ENCODE data around the gene OTUD1.

DNA sequence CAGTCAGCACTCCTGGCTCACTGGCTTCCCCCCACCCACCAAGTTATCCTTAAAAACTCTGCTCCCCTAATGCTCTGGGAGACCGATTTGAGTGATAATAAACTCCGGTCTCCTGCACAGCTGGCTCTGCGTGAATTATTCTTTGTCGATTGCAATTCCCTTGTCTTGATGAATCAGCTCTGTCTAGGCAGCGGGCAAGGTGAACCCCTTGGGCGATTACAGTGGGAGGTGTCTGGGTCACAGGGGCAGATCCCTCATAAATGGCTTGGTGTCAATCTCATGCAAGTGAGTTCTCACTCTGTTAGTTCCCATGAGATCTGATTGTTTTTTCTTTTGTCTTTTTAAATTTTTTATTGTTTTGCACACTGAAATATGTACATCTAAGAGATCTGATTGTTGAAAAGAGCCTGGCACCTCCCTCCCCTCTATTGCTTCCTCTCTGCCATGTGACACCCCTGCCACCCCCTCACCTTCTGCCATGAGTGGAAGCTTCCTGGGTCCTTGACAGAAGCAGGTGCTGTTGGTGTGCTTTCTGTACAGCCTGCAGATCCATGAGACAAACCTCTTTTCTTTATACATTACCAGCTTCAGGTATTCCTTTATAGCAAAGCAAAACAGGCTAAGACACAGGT is 20.5 kb downstream of the OTUD1 start:
- TF ChIP-seq CTCF (IDR thresholded peaks at IDR 0.05; ENCODE audit: low read length) (no peak), EZH2 (IDR thresholded peaks at IDR 0.05; ENCODE audit: borderline replicate concordance, low read length) (no peak)

Data from OCI-LY1 (cell line).